ENCODE data around the gene RIBC2.

- no peak for TF ChIP-seq EZH2phosphoT487 (IDR thresholded peaks at IDR 0.05; ENCODE audit: borderline replicate concordance, low read depth, low read length)
- no peak for TF ChIP-seq CTCF (conservative IDR thresholded peaks at IDR 0.05; ENCODE audit: low read length)
Measured at GRCh38 chr22:45453764-45454163, 40.3 kb downstream of the RIBC2 start.
